Adrenal gland (tissue), 5 donors: Measurements from ENCODE around the gene CENPF.

Source experiments
- POLR2A ChIP-seq, 2 donors: fragments of 450-650 bp; IDR thresholded peaks; one replicate each; pipeline ENCODE4 v1.6.1; 2017; ENCODE audit warnings: antibody characterized with exemption in 2 of 2, mild to moderate bottlenecking in 2 of 2, moderate library complexity in 1 of 2
- TF ChIP-seq, protein P1 (sequence below), 6 experiments: fragments of 450-650 bp in 4 of 6; fragments of 200-600 bp in 2 of 6; sonication (generic) in 1 of 6; IDR thresholded peaks; 1 replicate in 5 of 6; 2 replicates in 1 of 6; pipeline versions ENCODE4 v1.5.1 to v1.8.0; 2016 to 2021; ENCODE audit warnings: antibody characterized with exemption in 6 of 6, mild to moderate bottlenecking in 2 of 6, moderate library complexity in 1 of 6
- donor health status: DM: no; HTN: no; CAD: no.

GRCh38 chr1:214645712-214646111, 42.7 kb downstream of the CENPF start:
- peak in 1 of 2 donors; percentile 11 for TF ChIP-seq POLR2A (IDR thresholded peaks at IDR 0.05)
- TF ChIP-seq, protein P1, sequence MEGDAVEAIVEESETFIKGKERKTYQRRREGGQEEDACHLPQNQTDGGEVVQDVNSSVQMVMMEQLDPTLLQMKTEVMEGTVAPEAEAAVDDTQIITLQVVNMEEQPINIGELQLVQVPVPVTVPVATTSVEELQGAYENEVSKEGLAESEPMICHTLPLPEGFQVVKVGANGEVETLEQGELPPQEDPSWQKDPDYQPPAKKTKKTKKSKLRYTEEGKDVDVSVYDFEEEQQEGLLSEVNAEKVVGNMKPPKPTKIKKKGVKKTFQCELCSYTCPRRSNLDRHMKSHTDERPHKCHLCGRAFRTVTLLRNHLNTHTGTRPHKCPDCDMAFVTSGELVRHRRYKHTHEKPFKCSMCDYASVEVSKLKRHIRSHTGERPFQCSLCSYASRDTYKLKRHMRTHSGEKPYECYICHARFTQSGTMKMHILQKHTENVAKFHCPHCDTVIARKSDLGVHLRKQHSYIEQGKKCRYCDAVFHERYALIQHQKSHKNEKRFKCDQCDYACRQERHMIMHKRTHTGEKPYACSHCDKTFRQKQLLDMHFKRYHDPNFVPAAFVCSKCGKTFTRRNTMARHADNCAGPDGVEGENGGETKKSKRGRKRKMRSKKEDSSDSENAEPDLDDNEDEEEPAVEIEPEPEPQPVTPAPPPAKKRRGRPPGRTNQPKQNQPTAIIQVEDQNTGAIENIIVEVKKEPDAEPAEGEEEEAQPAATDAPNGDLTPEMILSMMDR (IDR thresholded peaks at IDR 0.05) = no peak
